Stomach (tissue), 4 donors: ENCODE data around the gene EXOC4.

Experiments
- CTCF ChIP-seq, 7 experiments: fragments of 450-650 bp in 4 of 7; fragments of 200-600 bp in 3 of 7; sonication (generic) in 3 of 7; IDR thresholded peaks; one replicate each; pipeline ENCODE4 v1.5.1; 2016 to 2019; ENCODE audit warnings: antibody characterized with exemption in 7 of 7, control low read depth in 2 of 7, mild to moderate bottlenecking in 1 of 7
- EP300 ChIP-seq: sonication (generic); formaldehyde crosslinking; IDR thresholded peaks from one replicate; pipeline ENCODE4 v1.6.1; 2017; ENCODE audit warnings: antibody characterized with exemption
- POLR2A ChIP-seq, 4 donors: fragments of 450-650 bp; IDR thresholded peaks; one replicate each; pipeline ENCODE4 v1.6.1; 2016; ENCODE audit warnings: antibody characterized with exemption in 4 of 4, control low read depth in 2 of 4, mild to moderate bottlenecking in 1 of 4, moderate library complexity in 1 of 4
- POLR2AphosphoS5 ChIP-seq, 3 donors: sonication (generic); formaldehyde crosslinking; IDR thresholded peaks; one replicate each; pipeline ENCODE4 v1.6.1; 2016; ENCODE audit warnings: antibody characterized with exemption in 3 of 3

GRCh38 chr7:133564484-133564883, 311.6 kb downstream of the EXOC4 start:
- TF ChIP-seq POLR2A (IDR thresholded peaks at IDR 0.05) (no peak), CTCF (IDR thresholded peaks at IDR 0.05) (no peak), POLR2AphosphoS5 (IDR thresholded peaks at IDR 0.05) (no peak), EP300 (no peak)
